HG02798 (cell line): ENCODE measurements around the gene ADK.

Experiments
- ATAC-seq: cut with Tn5 transposase; IDR thresholded peaks from one replicate; pipeline ENCODE4 v1.9.1; 2021; ENCODE audit warnings: mild to moderate bottlenecking; ENCODE audit not compliant: unreplicated experiment, poor library complexity

The ADK gene

GRCh38 chr10:74400186-74400585, 249.2 kb downstream of the ADK start:
- ATAC-seq, result no peak

- ATAC-seq, result no peak
Observed at GRCh38 chr10:74406006-74406405, 255.0 kb downstream of the ADK start.

- ATAC-seq, result no peak
Observed at GRCh38 chr10:74415146-74415839, 264.3 kb downstream of the ADK start.

GRCh38 chr10:74417397-74417796, 266.4 kb downstream of the ADK start:
- ATAC-seq, result no peak

GRCh38 chr10:74418285-74418872, 267.4 kb downstream of the ADK start:
- no peak for ATAC-seq

- no peak for ATAC-seq
Observed at GRCh38 chr10:74419491-74419951, 268.5 kb downstream of the ADK start.

DNA sequence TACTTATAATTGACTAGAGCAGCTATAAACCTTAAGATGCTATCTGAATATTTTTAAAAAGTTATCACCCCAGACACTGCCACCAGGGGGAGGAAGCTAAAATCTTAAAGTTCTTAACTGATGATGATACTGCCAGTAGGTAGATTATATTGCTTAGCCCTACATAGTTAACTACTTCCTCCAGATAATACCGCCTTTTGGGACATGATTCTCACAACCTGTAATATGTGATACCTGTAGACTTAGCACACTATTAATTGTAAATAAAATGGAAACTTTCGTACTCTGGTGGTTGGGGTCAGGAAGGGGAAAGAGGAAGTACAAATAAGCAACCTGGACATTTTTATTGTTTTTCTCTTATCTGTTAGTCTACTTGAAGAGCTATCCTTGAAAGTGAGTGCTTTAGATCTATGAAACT, 268.9 kb downstream of the ADK start:
- no peak for ATAC-seq

DNA sequence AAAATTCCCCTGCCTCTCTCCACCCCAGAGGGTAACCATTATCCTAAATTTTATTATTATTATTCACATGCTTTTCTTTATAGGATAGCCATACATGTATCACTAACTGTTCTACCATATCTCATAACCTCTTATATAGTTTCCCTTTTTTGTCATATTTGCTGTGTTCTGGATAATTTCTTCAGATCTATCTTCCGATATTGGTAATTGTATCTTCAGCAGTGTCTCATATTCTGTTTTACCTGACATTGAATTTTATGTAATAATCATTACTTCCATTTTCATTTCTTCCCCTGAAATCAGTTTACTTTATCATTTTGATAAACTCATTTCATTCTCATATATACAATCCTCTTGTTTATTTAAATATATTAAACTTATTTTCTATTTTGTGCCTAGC, 273.5 kb downstream of the ADK start:
- no peak for ATAC-seq

DNA sequence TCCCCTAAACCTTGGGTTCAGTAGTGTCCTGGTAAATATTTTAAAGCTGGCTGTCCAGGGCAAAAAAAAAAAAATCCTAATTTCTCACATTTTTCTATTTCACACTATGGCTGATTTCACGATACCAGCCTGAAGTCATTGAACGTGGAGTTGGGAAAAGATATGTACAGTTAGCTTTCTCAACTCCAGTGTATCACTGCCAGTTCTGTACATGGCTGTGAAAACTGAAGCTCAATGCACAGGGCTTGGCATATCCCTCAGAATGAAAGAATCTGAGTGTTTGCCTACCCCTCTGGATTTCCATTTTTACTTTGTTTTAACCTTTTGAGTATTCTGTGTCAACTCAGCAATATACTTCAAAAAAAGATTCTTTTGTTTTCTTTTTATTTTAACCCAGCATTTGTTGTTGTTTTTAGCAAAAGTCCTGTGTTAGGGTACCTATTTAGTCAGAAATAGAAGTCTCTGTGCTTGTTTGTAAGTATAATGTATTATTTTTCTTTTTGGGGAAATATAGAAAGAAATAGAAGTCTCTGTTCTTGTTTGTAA, 274.5 kb downstream of the ADK start:
- no peak for ATAC-seq

GRCh38 chr10:74431816-74432215, 280.8 kb downstream of the ADK start:
- ATAC-seq, result no peak

DNA sequence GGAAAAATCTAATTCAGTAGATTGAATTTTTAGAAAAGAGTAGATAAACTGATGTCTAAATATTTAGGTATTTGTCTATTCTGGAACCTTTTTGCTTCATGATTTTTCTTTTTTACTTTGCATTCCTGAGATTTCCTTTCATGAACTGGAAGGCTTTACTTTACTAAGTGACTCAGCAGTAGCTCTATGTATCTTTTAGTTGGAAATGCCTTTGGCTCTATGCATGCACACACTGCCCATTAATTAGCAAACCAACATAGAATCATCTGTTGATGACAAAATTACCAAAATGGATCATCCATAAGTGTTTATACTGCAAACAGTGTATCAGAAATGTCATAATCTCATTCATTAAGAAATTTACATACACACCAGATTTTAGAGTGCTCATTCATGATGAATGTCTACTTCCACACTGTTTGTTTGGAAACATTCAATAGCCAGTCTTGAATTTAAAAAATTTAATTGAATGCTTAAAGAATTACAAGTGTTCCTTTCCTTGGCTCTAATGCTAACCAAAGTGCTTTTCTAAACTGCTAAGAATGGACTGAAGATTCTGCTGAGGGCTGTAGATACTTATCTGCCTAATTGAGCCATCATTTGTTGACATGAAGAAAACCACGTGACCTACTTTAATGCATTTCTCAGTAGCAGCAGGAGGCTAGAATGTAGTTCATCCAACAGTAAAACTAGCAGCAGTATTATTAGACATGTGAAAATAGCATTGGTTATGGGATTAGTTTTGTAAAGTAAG, 282.0 kb downstream of the ADK start:
- ATAC-seq, result no peak

DNA sequence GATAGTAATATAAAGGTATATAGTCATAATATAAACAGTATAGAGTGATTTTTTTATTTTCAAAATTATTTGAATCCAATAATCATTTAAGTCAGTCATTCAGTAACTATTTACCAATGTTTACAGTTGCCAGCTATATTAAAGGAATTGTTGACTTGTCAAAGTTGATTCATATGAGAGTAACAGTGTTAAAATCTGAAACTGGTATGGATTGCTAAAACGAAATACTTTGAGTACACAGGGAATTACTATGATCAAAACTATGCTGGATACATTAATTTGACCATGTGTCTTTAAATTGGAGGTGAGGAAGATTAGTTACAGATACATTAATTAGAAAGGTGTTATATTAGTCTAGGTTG, 282.6 kb downstream of the ADK start:
- no peak for ATAC-seq

DNA sequence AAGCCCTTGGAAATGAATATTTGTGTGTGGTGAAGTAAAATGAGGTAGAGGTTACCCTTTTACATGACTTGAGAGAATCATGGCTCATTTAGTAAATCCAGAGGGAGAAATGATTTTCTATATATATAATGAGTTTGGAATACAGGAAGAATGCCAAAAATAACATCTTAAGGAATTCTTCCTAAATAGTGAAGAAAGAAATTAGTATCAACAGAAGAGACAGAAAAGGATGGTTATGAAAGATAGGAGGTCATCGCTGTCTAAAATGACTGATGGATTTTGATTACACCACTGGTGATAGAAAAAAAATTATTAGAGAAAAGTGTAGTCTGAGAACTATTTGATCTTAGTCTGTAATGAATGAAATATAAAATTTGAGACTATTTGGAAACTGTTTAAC, 283.0 kb downstream of the ADK start:
- no peak for ATAC-seq

GRCh38 chr10:74434547-74434946, 283.5 kb downstream of the ADK start:
- no peak for ATAC-seq

DNA sequence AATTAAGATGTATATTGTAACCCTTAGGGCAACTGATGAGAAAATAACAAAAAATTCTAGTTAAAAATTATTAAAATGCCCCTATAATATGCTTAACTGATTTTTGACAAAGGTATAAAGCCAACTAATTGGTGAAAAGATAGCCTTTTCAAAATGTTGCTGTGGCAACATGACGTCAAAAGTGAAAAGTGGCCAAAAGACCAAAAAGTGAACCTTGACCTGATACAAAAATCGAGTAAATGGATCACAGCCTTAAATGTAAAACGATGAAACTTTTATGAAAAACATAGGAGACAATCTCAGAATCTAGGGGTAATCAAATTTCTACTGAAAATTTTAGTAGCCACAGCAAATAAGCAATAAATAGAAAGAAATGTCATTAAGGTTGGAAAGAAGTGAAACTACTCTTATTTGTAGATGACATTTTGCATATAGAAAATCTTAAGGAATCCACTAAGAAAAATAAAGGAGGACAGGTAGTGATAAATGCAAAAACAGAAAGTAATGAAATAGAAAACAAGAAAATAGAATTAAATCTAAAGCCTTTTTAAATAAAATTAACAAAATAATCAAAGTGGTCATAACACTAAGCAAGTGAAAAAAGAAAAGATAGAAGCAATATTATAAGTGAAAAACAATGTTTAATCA, 285.6 kb downstream of the ADK start:
- ATAC-seq, result no peak

GRCh38 chr10:74437822-74438221, 286.8 kb downstream of the ADK start:
- ATAC-seq, result no peak

DNA sequence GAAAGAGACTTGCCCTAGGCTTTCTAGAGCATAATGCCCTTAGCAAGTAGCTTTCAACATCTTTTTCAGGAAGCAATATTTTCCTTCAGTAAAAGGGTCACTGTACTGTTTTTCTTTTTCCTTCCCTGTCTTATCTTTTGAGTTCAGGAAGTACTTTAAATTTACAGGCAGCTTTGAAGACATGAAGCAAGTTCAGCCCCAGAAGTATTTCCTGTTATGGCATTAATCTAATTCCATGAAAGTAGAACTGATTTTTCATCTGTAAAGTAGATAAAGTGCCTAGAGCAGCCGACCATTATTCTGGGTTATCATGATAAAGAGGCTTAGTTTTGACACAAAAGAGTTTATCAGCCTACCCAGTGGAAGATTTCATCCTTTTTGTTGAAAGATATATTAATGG, 288.2 kb downstream of the ADK start:
- ATAC-seq, result no peak

DNA sequence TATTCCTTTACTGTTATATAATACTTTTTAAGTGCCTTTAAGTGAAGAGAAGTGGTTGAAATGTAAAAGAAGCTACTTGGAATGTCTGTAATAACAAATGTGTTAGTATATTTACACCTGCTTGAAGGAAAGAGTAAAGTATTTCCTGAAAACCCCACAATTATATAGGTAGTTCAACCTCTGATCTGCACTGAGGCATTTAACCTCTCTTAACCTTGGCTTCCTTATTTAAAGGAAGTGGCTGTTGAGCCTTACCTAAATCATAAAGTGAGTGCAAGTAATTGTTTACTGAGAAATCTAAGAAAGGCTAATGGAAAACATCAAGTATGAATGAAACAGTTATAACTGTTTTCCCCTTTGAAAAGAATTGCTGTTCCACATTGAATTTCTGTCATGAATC, 294.5 kb downstream of the ADK start:
- ATAC-seq, result no peak

DNA sequence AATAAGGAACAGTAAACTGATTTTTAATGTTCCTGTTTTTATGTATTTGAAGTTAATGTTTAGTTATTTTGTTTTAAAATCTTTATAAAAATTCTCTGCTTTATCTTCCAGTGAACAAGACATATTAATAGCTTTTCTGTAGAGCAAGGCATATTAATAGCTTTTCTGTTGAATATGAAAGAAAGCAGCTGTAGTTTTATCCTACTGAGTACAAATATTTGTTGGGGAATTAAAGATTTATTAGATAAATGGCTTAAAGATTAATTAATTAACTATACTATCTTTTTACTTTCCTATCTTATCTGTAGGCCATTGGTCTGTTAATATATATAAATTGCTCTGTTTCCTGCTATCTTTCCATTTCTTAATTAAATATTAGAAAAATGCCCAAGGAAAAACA, 299.6 kb downstream of the ADK start:
- ATAC-seq, result no peak

GRCh38 chr10:74451127-74451829, 300.3 kb downstream of the ADK start:
- ATAC-seq, result no peak
